ENCODE data around the gene USF3. TPM values are rescaled to one million over a fixed set of nuclear protein-coding genes. Genes with fewer than 3 reads are reported as not detected.

Gene USF3
- total RNA-seq, 2 donors from 2014 or later, result 18.0 to 19.4 TPM

GRCh38 chr3:113601240-113601639 is 95.2 kb downstream of the USF3 start:
- Mint-ChIP-seq H3K36me3 (no peaks in the 10 kb centered on the region), H3K27me3 (no peaks in the 10 kb centered on the region), H3K4me3 (no peak overlapping the region), H3K27ac (no peak overlapping the region), H3K9me3 (no peaks in the 10 kb centered on the region), H3K4me1 (ENCODE audit: low read depth in 2 of 2) (peaks cover under 1 to 2% of the 10 kb centered on the region in 2 donors)
- DNase-seq (ENCODE audit: low spot score), result no peak
- no peak for ATAC-seq

GRCh38 chr3:113600418-113601182 is 95.8 kb downstream of the USF3 start:
- peaks cover 0 to 2% of the 10 kb centered on the region in 2 donors for H3K4me1 Mint-ChIP-seq (ENCODE audit: low read depth in 2 of 2)
- H3K27me3 Mint-ChIP-seq, result no peaks in the 10 kb centered on the region
- no peak overlapping the region for H3K27ac Mint-ChIP-seq
- no peak overlapping the region for H3K4me3 Mint-ChIP-seq
- no peaks in the 10 kb centered on the region for H3K9me3 Mint-ChIP-seq
- ATAC-seq (no peak), DNase-seq (ENCODE audit: low spot score) (no peak)
- no peaks in the 10 kb centered on the region for H3K36me3 Mint-ChIP-seq

Other genes starting within 250 kb of the USF3 start
- gene SPICE1, start 181.5 kb downstream of the USF3 start, total RNA-seq, result 10 to 100 TPM; 17.8 to 21.0 TPM
- 10 to 100 TPM; 34.5 to 44.1 TPM for gene SIDT1, start 164.1 kb downstream of the USF3 start, total RNA-seq
- 10 to 100 TPM; 97.3 to 98.0 TPM for gene NAA50, start 49.6 kb upstream of the USF3 start, total RNA-seq
- gene ATP6V1A, start 50.4 kb upstream of the USF3 start, total RNA-seq, result 10 to 100 TPM; 44.7 to 76.8 TPM
- 1 to 10 TPM in 1 of 2 donors, under 1 TPM in 1; 0.26 to 2.3 TPM for gene GRAMD1C, start 142.1 kb upstream of the USF3 start, total RNA-seq

Data from natural killer cell treated with Interleukin-12 subunit alpha and Interleukin-12 subunit beta and Interleukin-15 and Interleukin-18, amount 100 ng/mL, for 72 hours (primary cell).